Measurements from ENCODE around the gene SRSF6.
A peak's percentile ranks its signal among the peaks of the same experiment; 100 is the strongest.
"Not testable (repeated sequence)": the region's sequence is repeated elsewhere in the genome, so short reads cannot be mapped to it uniquely, and the experiment has no call there.

SRSF6 gene

GRCh38 chr20:43457640-43458421 lies at the start of gene SRSF6:
Gene SRSF6, plus strand, starts transcription at chr20:43457896. Its CDS starts 138 bp downstream, at chr20:43458034.
- peak; percentile 95 for DNase-seq

- DNase-seq, result peak; percentile 29
Measured at GRCh38 chr20:43408848-43409576, 48.7 kb upstream of the SRSF6 start.

DNA sequence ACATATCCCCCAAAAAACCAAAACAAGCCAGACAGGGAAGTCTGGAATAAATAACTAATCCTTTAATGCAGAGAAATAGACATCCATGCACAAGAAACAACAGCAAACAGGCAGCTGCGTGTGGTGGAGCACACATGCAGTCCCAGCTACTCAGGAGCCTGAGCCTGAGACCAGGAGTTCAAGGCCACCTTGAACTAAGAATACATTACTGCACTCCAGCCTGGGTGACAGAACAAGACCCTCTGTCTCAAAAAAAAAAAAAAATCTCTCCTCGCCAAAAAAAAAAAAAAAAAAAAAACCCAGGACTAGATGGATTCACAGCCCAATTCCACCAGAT lies 48.2 kb upstream of the SRSF6 start:
- DNase-seq, result no peak

DNA sequence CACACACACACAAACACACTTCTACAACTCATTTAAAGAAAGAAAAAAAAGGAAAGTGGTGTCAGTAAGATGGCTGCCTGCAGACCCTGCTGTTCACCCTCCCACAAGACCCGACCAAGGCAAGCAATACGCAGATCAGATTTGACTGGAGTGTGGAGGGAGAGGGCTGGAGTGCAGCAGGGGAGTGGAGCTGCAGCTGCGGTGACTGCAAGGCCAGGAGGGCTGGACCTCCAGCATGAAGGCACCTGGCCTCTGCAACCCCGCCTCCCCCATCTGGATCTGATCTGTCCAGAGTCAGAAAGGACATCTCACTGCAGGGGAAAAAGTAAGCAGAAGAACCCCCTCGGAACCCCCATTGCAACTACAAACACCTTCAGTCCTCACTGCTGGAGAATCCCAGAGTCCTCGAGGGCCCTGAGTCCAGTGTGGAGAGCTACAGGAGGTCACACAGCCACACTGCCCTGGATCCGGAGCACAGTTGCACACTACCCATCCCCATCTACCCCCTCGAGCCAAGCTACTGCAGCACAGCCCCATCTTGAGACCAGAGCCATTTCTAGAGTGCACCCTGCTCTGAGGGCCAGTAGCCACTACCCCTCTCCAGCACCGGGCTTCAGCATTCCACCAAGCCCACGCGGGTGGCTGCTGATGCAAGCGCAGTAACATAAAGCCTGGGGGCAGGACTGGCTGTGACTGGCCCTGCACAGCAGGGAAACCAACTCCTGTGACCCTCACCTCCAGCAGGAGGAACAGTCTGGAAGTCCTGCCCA lies 41.9 kb upstream of the SRSF6 start:
- no peak for DNase-seq

GRCh38 chr20:43416591-43417228 lies 41.0 kb upstream of the SRSF6 start:
- no peak for DNase-seq

- no peak for DNase-seq
Measured at GRCh38 chr20:43420192-43420591, 37.5 kb upstream of the SRSF6 start.

DNA sequence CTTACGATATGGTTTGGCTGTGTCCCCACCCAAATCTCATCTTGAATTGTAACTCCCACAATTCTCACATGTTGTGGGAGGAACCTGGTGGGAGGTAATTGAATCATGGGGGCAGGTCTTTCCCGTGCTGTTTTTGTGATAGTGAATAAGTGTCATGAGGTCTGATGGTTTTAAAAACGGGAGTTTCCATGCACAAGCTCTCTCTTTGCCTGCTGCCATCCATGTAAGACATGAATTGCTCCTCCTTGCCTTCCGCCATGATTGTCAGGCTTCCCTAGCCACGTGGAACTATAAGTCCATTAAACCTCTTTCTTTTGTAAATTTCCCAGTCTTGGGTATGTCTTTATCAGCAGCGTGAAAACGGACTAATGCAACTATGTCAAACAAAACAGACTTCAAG lies 36.8 kb upstream of the SRSF6 start:
- DNase-seq, result not testable (repeated sequence)

- DNase-seq, result no peak
Measured at GRCh38 chr20:43426172-43426571, 31.5 kb upstream of the SRSF6 start.

GRCh38 chr20:43430265-43431133 lies 27.2 kb upstream of the SRSF6 start:
- no peak for DNase-seq

- no peak for DNase-seq
Measured at GRCh38 chr20:43431134-43431519, 26.6 kb upstream of the SRSF6 start.

DNA sequence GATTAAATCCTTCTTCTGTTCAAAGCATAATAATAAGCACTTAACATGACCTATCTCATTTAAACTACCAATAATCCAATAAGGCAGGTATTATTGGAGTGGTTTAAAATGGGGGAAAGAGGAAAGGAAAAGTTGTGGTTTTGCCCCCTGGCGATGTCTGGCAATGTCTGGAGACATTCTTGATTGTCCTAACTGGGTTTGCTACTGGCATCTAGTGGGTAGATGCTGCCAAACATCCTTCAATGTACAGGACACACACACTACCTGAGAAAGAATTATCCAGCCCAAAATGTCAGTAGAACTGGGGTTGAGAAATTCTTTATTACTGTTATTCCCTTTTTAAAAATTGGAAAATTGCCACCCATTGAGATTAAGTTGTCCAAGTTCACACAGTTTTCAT lies 25.2 kb upstream of the SRSF6 start:
- DNase-seq, result no peak

- no peak for DNase-seq
Measured at GRCh38 chr20:43433250-43433854, 24.3 kb upstream of the SRSF6 start.

- no peak for DNase-seq
Measured at GRCh38 chr20:43434565-43434964, 23.1 kb upstream of the SRSF6 start.

DNA sequence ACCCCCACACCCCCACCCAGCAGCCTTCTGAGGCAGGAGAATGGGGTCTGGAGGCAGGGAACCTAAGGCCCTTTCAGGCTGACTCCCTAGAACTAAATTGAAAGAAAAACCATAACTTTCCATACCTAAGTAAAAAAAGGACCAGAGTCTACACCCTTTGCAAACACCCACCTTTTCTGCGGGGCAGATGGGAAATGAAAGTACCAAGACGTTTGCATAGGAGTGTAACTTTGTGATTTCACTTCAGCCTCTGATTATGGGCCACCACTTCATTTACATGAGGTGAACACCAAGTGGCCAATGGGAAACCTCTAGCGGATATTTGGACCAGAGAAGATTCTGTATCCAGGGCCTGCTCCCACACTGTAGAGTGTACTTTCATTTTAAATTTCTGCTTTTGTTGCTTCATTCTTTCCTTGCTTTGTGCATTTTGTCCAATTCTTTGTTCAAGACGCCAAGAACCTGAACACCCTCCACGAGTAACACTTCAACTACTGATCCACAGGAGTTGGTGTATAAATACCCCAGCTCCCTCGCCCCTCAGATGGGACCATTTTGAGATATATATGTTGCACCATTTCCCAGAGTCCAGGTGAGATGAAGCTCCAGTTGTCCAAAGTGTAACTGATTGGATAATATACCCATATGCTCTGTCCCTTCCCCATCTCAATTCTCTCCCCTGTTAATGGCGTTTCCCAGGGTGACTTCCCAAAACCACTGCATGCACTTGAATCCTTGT lies 18.9 kb upstream of the SRSF6 start:
- DNase-seq, result no peak

DNA sequence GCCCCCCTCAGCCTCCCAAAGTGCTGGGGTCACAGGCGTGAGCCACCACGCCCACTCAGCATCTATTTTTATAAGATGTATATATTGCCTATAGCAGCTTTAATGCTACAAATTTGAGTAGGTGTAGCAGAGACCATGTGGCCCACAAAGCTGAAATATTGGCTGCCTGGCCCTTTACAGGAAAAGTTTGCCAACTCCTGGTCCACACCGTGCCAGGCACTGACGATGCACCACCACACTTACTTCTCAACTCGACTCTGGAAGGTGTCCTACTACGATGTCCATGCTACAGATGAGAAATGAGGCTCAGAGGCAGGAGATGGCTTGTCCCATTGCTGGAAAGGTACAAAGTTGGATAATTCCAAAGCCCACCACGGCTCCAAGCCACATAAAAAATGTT lies 17.2 kb upstream of the SRSF6 start:
- DNase-seq, result no peak

- DNase-seq, result no peak
Measured at GRCh38 chr20:43442282-43442880, 15.3 kb upstream of the SRSF6 start.

DNA sequence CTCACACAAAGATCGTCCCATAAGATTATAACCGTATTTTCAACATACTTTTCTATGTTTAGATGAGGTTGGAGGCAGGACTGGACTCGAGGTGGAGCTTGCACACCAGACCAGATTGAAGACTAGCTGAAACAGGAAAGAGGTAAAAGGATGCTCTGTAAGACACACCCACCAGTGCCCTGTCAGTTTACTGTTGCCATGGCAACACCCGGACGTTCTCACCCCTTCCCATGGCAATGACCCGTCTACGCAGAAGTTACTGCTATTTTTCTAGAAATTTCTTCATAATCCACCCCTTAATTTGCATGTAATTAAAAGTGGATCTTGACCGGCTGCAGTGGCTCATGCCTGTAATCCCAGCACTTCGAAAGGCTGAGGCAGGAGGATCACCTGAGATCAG lies 13.6 kb upstream of the SRSF6 start:
- no peak for DNase-seq

GRCh38 chr20:43446361-43446879 lies 11.3 kb upstream of the SRSF6 start:
- DNase-seq, result peak; percentile 9

DNA sequence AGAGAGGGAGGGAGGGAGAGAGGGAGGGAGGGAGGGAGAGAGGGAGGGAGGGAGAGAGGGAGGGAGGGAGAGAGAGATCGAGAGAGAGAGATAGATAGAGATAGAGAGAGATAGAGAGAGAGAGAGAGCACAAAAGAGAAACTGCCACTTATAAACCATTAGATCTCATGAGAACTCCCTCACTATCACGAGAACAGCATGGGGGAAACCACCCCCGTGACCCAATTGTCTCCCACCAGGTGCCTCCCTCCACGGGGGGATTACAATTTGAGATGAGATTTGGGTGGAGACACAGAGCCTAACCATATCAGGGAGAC lies 9.3 kb upstream of the SRSF6 start:
- DNase-seq, result not testable (repeated sequence)

GRCh38 chr20:43448748-43449535 lies 8.8 kb upstream of the SRSF6 start:
- peak; percentile 80 for DNase-seq
